Measurements from ENCODE around the gene UBL5. TPM values are rescaled to one million over a fixed set of nuclear protein-coding genes. Genes with fewer than 3 reads are reported as not detected.
"Not testable (repeated sequence)": the region's sequence is repeated elsewhere in the genome, so short reads cannot be mapped to it uniquely, and the experiment has no call there.

Gene UBL5
- total RNA-seq, 1 donor from 2014 or later = 270 TPM

DNA sequence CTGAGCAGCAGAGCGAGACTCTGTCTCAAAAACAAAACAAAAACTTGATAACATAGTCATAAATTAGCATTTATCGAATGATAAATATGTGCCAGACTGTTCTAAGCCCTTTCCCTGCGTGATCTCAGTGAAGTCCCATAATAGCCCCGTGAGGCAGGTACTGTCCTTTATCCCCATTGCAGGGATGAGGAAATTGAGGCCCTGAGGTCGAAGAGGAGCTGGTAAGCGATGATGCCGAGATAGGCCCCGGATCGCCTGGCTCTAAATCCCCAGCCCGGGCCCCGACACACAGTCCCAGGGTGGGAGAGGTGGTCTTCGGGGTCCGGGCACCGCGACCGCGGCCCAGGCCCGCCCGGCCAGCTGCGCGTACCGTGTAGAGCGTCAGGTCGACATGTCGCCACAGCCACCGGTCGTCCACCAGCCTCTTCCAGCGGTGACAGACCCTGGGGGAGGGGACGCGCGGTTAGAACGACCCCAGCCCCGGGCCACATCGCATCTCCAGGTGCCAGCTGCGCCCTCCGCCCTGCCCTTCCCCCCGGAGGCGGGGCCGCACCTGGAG lies 9.5 kb upstream of the UBL5 start:
- H3K4me1 Mint-ChIP-seq = peaks cover 24% of the 10 kb centered on the region
- peaks cover 33% of the 10 kb centered on the region for H3K36me3 Mint-ChIP-seq (ENCODE audit: low read depth)
- H3K27ac Mint-ChIP-seq = peak overlapping the region; percentile 92
- no peak for ATAC-seq (ENCODE audit: low read depth)
- intact Hi-C loops (cut with micrococcal nuclease) = loop anchor here (2.0 to 5.0 kb wide), 2 partner anchors 1053 to 1306 kb away; partner anchors contain the start of genes CARM1 and ZNF414
- no peaks in the 10 kb centered on the region for H3K27me3 Mint-ChIP-seq
- DNase-seq = no peak
- TF ChIP-seq, protein P1, sequence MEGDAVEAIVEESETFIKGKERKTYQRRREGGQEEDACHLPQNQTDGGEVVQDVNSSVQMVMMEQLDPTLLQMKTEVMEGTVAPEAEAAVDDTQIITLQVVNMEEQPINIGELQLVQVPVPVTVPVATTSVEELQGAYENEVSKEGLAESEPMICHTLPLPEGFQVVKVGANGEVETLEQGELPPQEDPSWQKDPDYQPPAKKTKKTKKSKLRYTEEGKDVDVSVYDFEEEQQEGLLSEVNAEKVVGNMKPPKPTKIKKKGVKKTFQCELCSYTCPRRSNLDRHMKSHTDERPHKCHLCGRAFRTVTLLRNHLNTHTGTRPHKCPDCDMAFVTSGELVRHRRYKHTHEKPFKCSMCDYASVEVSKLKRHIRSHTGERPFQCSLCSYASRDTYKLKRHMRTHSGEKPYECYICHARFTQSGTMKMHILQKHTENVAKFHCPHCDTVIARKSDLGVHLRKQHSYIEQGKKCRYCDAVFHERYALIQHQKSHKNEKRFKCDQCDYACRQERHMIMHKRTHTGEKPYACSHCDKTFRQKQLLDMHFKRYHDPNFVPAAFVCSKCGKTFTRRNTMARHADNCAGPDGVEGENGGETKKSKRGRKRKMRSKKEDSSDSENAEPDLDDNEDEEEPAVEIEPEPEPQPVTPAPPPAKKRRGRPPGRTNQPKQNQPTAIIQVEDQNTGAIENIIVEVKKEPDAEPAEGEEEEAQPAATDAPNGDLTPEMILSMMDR (IDR thresholded peaks at IDR 0.05) = no peak
- H3K9me3 Mint-ChIP-seq = peaks cover 3% of the 10 kb centered on the region
- ChIA-PET POLR2A (interaction anchor here (0.7 to 1.9 kb wide), 13 partner anchors 9 to 1617 kb away, joined by 3 to 34 read pairs (median 6); partner anchors contain the start of genes ANGPTL6, PIN1, PRKCSH and UBL5), CTCF (no interaction called here)
- H3K4me3 Mint-ChIP-seq = peak overlapping the region; percentile 94

GRCh38 chr19:9818734-9819595 lies 8.8 kb upstream of the UBL5 start, which contains the start of gene FBXL12:
TSS of gene FBXL12 (minus strand) at chr19:9819079. CDS start at chr19:9818813, 266 bp downstream.
- DNase-seq = peak; percentile 100
- Mint-ChIP-seq H3K36me3 (ENCODE audit: low read depth) (peaks cover 34% of the 10 kb centered on the region), H3K9me3 (peaks cover 3% of the 10 kb centered on the region), H3K4me3 (peak within 1 kb of the TSS; percentile 94), H3K4me1 (peaks cover 24% of the 10 kb centered on the region), H3K27me3 (no peaks in the 10 kb centered on the region), H3K27ac (peak within 1 kb of the TSS; percentile 92)
- ChIA-PET CTCF (no interaction called here), POLR2A (interaction anchor here (0.6 to 1.9 kb wide), 17 partner anchors 8 to 1948 kb away, joined by 3 to 34 read pairs (median 6); partner anchors contain the start of genes ANGPTL6, PIN1, PRKCSH and UBL5)
- intact Hi-C loops (cut with micrococcal nuclease) = loop anchor here (1.0 to 5.0 kb wide), 12 partner anchors 8 to 1307 kb away; partner anchors contain the start of genes CARM1, PIN1, UBL5 and ZNF121
- TF ChIP-seq, protein P1 (IDR thresholded peaks at IDR 0.05) = no peak
- ATAC-seq (ENCODE audit: low read depth) = peak; percentile 87

DNA sequence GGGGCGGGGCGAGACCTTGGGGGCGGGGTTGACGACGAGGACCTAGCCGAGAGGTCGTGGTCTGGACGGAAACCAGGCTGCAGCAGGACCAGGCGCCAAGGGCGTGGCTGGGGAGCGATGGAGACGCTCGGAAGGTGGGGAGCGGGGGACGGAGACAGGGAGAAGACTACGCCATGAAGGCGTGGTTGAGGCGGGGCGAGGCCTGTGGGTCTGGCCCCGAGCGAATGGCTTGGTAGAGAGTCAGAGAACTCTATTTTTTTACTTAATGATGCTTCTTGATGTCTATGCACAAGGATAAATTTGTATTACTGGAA lies 8.2 kb upstream of the UBL5 start:
- no peak for DNase-seq
- intact Hi-C loops (cut with micrococcal nuclease) = loop anchor here (1.0 to 5.0 kb wide), 12 partner anchors 8 to 1307 kb away; partner anchors contain the start of genes CARM1, PIN1, UBL5 and ZNF121
- peaks cover 24% of the 10 kb centered on the region for H3K4me1 Mint-ChIP-seq
- ATAC-seq (ENCODE audit: low read depth) = no peak
- H3K27me3 Mint-ChIP-seq = no peaks in the 10 kb centered on the region
- CTCF ChIA-PET = no interaction called here
- TF ChIP-seq, protein P1 (IDR thresholded peaks at IDR 0.05) = no peak
- peaks cover 31% of the 10 kb centered on the region for H3K36me3 Mint-ChIP-seq (ENCODE audit: low read depth)
- H3K9me3 Mint-ChIP-seq = peaks cover 3% of the 10 kb centered on the region
- H3K27ac Mint-ChIP-seq = peak overlapping the region; percentile 92
- POLR2A ChIA-PET = interaction anchor here (0.6 to 1.9 kb wide), 13 partner anchors 8 to 1948 kb away, joined by 3 to 34 read pairs (median 7); partner anchors contain the start of genes ANGPTL6, PIN1, UBL5 and ZNF121
- H3K4me3 Mint-ChIP-seq = peak overlapping the region; percentile 94

- CTCF ChIA-PET; DNase-seq; intact Hi-C loops (cut with micrococcal nuclease); H3K9me3 Mint-ChIP-seq; H3K27me3 Mint-ChIP-seq; H3K4me3 Mint-ChIP-seq; ATAC-seq (ENCODE audit: low read depth); H3K27ac Mint-ChIP-seq: not testable (repeated sequence)
- H3K4me1 Mint-ChIP-seq = peaks cover 24% of the 10 kb centered on the region
- POLR2A ChIA-PET = interaction anchor here (1.6 kb wide), 1 partner anchor 19 kb away, joined by 3 read pairs; no protein-coding TSS in a partner anchor
- peaks cover 26% of the 10 kb centered on the region for H3K36me3 Mint-ChIP-seq (ENCODE audit: low read depth)
Measured at GRCh38 chr19:9820034-9820433, 7.7 kb upstream of the UBL5 start.

DNA sequence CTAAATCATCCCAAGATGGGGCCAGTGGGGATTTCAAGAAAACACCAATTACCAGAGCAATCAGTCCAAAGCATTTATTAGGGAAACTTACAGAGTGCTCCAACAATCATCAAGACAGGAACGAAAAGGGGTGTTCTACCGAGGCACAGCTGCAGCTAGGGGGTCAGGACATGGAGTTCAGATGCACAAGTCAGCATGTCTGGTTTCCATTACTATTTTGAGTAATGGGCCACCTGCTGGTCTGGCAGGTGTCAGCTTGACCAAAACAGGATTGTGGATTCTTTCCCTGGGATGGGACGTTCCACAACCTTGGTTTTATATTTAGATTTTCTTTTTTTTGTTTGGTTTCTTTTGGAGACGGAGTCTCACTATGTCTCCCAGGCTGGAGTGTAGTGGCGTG lies 3.9 kb upstream of the UBL5 start:
- TF ChIP-seq, protein P1 (IDR thresholded peaks at IDR 0.05) = no peak
- POLR2A ChIA-PET = no interaction called here
- Mint-ChIP-seq H3K27me3 (no peaks in the 10 kb centered on the region), H3K27ac (no peak overlapping the region), H3K36me3 (ENCODE audit: low read depth) (peaks cover 21% of the 10 kb centered on the region), H3K4me1 (peaks cover 36% of the 10 kb centered on the region), H3K4me3 (no peak overlapping the region), H3K9me3 (no peaks in the 10 kb centered on the region)
- ATAC-seq (ENCODE audit: low read depth) = no peak
- no peak for DNase-seq
- intact Hi-C loops (cut with micrococcal nuclease) = no loop called here
- CTCF ChIA-PET = no interaction called here

Measured in activated B cell treated with CpG ODN at 0.5 μM for 24 hours (primary cell).